IPS-20b (cell line): Measurements from ENCODE around the gene COMMD4.
A peak's percentile ranks its signal among the peaks of the same experiment; 100 is the strongest.
"Not testable (repeated sequence)": the region's sequence is repeated elsewhere in the genome, so short reads cannot be mapped to it uniquely, and the experiment has no call there.

Experiments used
- H3K27ac ChIP-seq: one replicate; pipeline ENCODE4 v1.5.1; 2013; ENCODE audit warnings: low read length
- H3K27me3 ChIP-seq: 2 replicates; pipeline ENCODE4 v1.6.1; 2013; ENCODE audit warnings: mild to moderate bottlenecking, low read length, inconsistent platforms; ENCODE audit not compliant: insufficient read depth
- H3K36me3 ChIP-seq: 2 replicates; pipeline ENCODE4 v1.6.1; 2013; ENCODE audit warnings: low read depth, mild to moderate bottlenecking, inconsistent platforms, low read length, moderate library complexity; ENCODE audit not compliant: insufficient read depth
- H3K4me1 ChIP-seq: 2 replicates; pipeline ENCODE4 v1.6.1; 2013; ENCODE audit warnings: mild to moderate bottlenecking, control low read depth, inconsistent platforms, low read length, moderate library complexity; ENCODE audit not compliant: insufficient read depth
- H3K4me3 ChIP-seq: 2 replicates; pipeline ENCODE4 v1.5.1; 2013; ENCODE audit warnings: mild to moderate bottlenecking, low read length, inconsistent platforms
- H3K9ac ChIP-seq: 2 replicates; pipeline ENCODE4 v1.6.1; 2013; ENCODE audit warnings: low read depth, mild to moderate bottlenecking, inconsistent platforms, low read length, moderate library complexity
- H3K9me3 ChIP-seq: 2 replicates; pipeline ENCODE4 v1.6.1; 2013; ENCODE audit warnings: mild to moderate bottlenecking, low read depth, low read length, inconsistent platforms; ENCODE audit not compliant: insufficient read depth

Gene COMMD4

GRCh38 chr15:75335313-75335704, 554 bp upstream of the COMMD4 start:
- peak overlapping the region; percentile 26 for H3K27ac ChIP-seq
- peaks cover 12% of the 10 kb centered on the region for H3K36me3 ChIP-seq
- peak overlapping the region; percentile 99; the same call in 1 of the 2 replicates for H3K9ac ChIP-seq
- no peaks in the 10 kb centered on the region for H3K27me3 ChIP-seq
- H3K9me3 ChIP-seq: no peaks in the 10 kb centered on the region
- peak overlapping the region; percentile 98 for H3K4me3 ChIP-seq
- peaks cover 4% of the 10 kb centered on the region; the same call in 1 of the 2 replicates for H3K4me1 ChIP-seq

- Histone ChIP-seq H3K4me1 (peaks cover 4% of the 10 kb centered on the region; the same call in 1 of the 2 replicates), H3K27me3 (no peaks in the 10 kb centered on the region), H3K9ac (no peak overlapping the region), H3K4me3 (no peak overlapping the region), H3K9me3 (no peaks in the 10 kb centered on the region), H3K27ac (no peak overlapping the region), H3K36me3 (peaks cover 22% of the 10 kb centered on the region)
Measured at GRCh38 chr15:75338661-75339240, 2.9 kb downstream of the COMMD4 start.

GRCh38 chr15:75339531-75340240, 3.8 kb downstream of the COMMD4 start:
- H3K9me3 ChIP-seq: no peaks in the 10 kb centered on the region
- no peak overlapping the region for H3K27ac ChIP-seq
- peaks cover 4% of the 10 kb centered on the region; the same call in 1 of the 2 replicates for H3K4me1 ChIP-seq
- no peak overlapping the region for H3K4me3 ChIP-seq
- no peak overlapping the region for H3K9ac ChIP-seq
- peaks cover 22% of the 10 kb centered on the region for H3K36me3 ChIP-seq
- no peaks in the 10 kb centered on the region for H3K27me3 ChIP-seq

GRCh38 chr15:75342221-75342620, 6.4 kb downstream of the COMMD4 start:
- no peak overlapping the region for H3K4me3 ChIP-seq

GRCh38 chr15:75343953-75344352, 8.1 kb downstream of the COMMD4 start:
- not testable (repeated sequence) for H3K4me3 ChIP-seq, H3K9ac ChIP-seq, H3K9me3 ChIP-seq, H3K27ac ChIP-seq, H3K4me1 ChIP-seq
- H3K27me3 ChIP-seq: peaks cover 38% of the 10 kb centered on the region
- H3K36me3 ChIP-seq: peaks cover 22% of the 10 kb centered on the region

More at GRCh38 chr15:75342221-75342620, 6.4 kb downstream of the COMMD4 start:
- H3K27ac ChIP-seq: no peak overlapping the region
- peaks cover 22% of the 10 kb centered on the region for H3K36me3 ChIP-seq
- no peaks in the 10 kb centered on the region for H3K9me3 ChIP-seq
- peaks cover 21% of the 10 kb centered on the region for H3K27me3 ChIP-seq
- H3K9ac ChIP-seq: no peak overlapping the region
- no peaks in the 10 kb centered on the region for H3K4me1 ChIP-seq

- peaks cover 55% of the 10 kb centered on the region for H3K27me3 ChIP-seq
- no peaks in the 10 kb centered on the region for H3K36me3 ChIP-seq
- peak within 1 kb of the TSS; percentile 80 for H3K4me3 ChIP-seq
- no peaks in the 10 kb centered on the region for H3K4me1 ChIP-seq
- H3K9ac ChIP-seq: peak within 1 kb of the TSS; percentile 58; the same call in 1 of the 2 replicates
- no peak within 1 kb of the TSS for H3K27ac ChIP-seq
- H3K9me3 ChIP-seq: no peaks in the 10 kb centered on the region
Measured at GRCh38 chr15:75346796-75347221, 10.9 kb downstream of the COMMD4 start, which contains the start of gene NEIL1. TSS of gene NEIL1 (plus strand) at chr15:75347039. CDS start at chr15:75348906, 1,867 bp downstream.

GRCh38 chr15:75347222-75348033, 11.6 kb downstream of the COMMD4 start:
- Histone ChIP-seq H3K27ac (no peak overlapping the region), H3K4me1 (no peaks in the 10 kb centered on the region), H3K9me3 (no peaks in the 10 kb centered on the region), H3K4me3 (peak overlapping the region; percentile 80), H3K36me3 (no peaks in the 10 kb centered on the region), H3K27me3 (peaks cover 55% of the 10 kb centered on the region), H3K9ac (peak overlapping the region; percentile 58; the same call in 1 of the 2 replicates)

GRCh38 chr15:75348034-75348561, 12.2 kb downstream of the COMMD4 start:
- Histone ChIP-seq H3K9me3 (no peaks in the 10 kb centered on the region), H3K4me3 (peak overlapping the region; percentile 80), H3K27me3 (peaks cover 55% of the 10 kb centered on the region), H3K4me1 (no peaks in the 10 kb centered on the region), H3K9ac (peak overlapping the region; percentile 58; the same call in 1 of the 2 replicates), H3K36me3 (no peaks in the 10 kb centered on the region), H3K27ac (no peak overlapping the region)

GRCh38 chr15:75348562-75349350, 12.9 kb downstream of the COMMD4 start:
- H3K36me3 ChIP-seq: no peaks in the 10 kb centered on the region
- no peaks in the 10 kb centered on the region for H3K4me1 ChIP-seq
- H3K27ac ChIP-seq: no peak overlapping the region
- peak overlapping the region; percentile 80 for H3K4me3 ChIP-seq
- peak overlapping the region; percentile 58; the same call in 1 of the 2 replicates for H3K9ac ChIP-seq
- peaks cover 55% of the 10 kb centered on the region for H3K27me3 ChIP-seq
- no peaks in the 10 kb centered on the region for H3K9me3 ChIP-seq

GRCh38 chr15:75349351-75349669, 13.4 kb downstream of the COMMD4 start:
- not testable (repeated sequence) for H3K9ac ChIP-seq, H3K9me3 ChIP-seq, H3K4me3 ChIP-seq, H3K27ac ChIP-seq, H3K4me1 ChIP-seq, H3K36me3 ChIP-seq
- H3K27me3 ChIP-seq: peaks cover 55% of the 10 kb centered on the region
